ENCODE data around the gene FAM229B. TPM values are rescaled to one million over a fixed set of nuclear protein-coding genes. Genes with fewer than 3 reads are reported as not detected.

The FAM229B gene, protein sequence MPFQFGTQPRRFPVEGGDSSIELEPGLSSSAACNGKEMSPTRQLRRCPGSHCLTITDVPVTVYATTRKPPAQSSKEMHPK
- total RNA-seq = 10 to 100 TPM in 2 of 6 experiments, 1 to 10 TPM in 4; 6.3 to 13.9 (median 9.1) TPM
- long read RNA-seq, partial matches to known transcripts = 0 of 2 reads
- long read RNA-seq, other reads (novel, unspliced or antisense) = 0 of 2 reads

DNA sequence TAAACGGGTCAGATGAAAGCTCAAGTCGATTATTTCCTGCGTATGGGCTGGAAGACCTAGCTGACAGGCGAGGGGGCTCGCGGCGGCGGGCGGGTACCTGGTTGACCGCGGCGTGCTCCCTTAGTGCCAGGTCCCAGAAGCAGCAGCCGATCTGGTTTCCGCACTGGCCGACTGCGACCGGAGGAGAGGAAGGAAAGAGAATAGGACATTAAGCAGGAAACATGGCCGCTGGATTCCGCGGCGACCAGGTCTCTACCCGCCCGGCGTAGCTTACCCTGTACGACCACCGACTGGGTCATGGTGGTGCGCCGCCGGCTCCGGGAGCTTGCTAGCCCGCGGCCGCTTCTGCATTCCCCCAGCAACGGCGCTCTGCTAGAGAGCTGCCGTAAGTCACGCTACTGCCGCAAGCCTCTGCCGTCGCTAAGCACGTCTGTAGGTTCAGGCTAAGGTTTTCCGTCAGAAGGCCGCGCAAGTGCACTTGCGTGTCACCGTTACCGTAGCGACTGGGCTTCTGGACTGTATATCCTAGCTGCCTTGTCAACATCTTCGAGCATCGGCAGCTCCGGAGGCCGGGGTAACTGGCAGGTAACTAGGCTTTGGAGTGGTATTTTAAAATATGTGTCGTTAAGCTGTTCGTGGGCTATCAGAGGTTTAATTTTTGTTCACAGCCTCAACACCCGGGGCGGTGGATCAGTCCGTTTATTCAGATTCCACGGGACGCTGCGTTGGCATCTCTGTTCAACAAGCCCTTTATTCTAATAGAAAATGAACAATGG, at the start of gene FAM229B, which contains the start of gene TUBE1:
Gene FAM229B (plus strand): TSS at position 456 of the 776 bp plus-strand sequence. CDS start 11,693 bp downstream, outside the sequence.
Gene TUBE1 (minus strand): TSS at position 347 of the 776 bp plus-strand sequence. CDS start 48 bp downstream, at position 299.
- H3K9me3 ChIP-seq = no peaks in the 10 kb centered on the region
- intact Hi-C loops (cut with DNase I) = loop anchor here in 1 of 2 donors (5.0 kb wide), 1 partner anchor 75 kb away; no protein-coding TSS in a partner anchor
- H3K4me1 ChIP-seq = peaks cover 0 to 18% (median 9%) of the 10 kb centered on the region in 4 donors
- ATAC-seq (peak; percentile 96 to 99 (median 98)), DNase-seq (peak; percentile 92 to 95 (median 95))
- WGBS (ENCODE audit: insufficient coverage, low coverage, low lambda C conversion rate, missing lambda C conversion rate) = 0% methylated on average over 28 of the region's 60 CpGs
- peak within 1 kb of the TSS; percentile 69 to 93 (median 82) for H3K4me3 ChIP-seq
- H3K36me3 ChIP-seq = peaks cover 0 to 5% (median 0%) of the 10 kb centered on the region in 4 donors
- no peaks in the 10 kb centered on the region for H3K27me3 ChIP-seq
- H3K27ac ChIP-seq = peak within 1 kb of the TSS; percentile 61 to 87 (median 71)
- TF ChIP-seq POLR2A (IDR thresholded peaks at IDR 0.05) = peak; percentile 80
- TF ChIP-seq, protein P1, sequence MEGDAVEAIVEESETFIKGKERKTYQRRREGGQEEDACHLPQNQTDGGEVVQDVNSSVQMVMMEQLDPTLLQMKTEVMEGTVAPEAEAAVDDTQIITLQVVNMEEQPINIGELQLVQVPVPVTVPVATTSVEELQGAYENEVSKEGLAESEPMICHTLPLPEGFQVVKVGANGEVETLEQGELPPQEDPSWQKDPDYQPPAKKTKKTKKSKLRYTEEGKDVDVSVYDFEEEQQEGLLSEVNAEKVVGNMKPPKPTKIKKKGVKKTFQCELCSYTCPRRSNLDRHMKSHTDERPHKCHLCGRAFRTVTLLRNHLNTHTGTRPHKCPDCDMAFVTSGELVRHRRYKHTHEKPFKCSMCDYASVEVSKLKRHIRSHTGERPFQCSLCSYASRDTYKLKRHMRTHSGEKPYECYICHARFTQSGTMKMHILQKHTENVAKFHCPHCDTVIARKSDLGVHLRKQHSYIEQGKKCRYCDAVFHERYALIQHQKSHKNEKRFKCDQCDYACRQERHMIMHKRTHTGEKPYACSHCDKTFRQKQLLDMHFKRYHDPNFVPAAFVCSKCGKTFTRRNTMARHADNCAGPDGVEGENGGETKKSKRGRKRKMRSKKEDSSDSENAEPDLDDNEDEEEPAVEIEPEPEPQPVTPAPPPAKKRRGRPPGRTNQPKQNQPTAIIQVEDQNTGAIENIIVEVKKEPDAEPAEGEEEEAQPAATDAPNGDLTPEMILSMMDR (IDR thresholded peaks at IDR 0.05) = no peak

DNA sequence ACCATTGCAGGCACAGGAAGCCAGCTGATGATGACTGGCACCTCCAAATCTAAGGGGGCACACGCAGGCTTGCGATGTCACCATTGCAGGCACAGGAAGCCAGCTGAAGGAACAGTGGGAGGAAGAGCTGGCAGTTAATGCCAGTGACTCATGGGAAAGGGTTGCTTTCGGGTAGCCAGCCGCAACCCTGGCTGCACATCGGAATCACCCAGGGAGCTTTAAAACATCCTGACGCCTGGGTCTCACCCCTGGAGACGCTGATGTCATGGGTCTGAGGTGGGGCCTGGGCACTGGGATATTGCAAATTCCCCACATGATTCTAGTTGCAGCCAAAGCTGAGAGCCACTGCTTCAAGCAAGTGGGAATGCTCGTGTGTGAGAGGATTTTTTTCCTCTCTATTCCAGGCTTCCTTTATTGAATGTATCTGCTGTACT, 49.6 kb upstream of the FAM229B start:
- no peak for ATAC-seq
- WGBS (ENCODE audit: insufficient coverage, low coverage, low lambda C conversion rate, missing lambda C conversion rate) = 63% methylated on average over 8 of the region's 8 CpGs
- no peak for TF ChIP-seq POLR2A (IDR thresholded peaks at IDR 0.05)
- TF ChIP-seq, protein P1 (IDR thresholded peaks at IDR 0.05) = no peak
- no peak for DNase-seq
- Histone ChIP-seq H3K4me1 (peaks cover 0 to 3% (median 0%) of the 10 kb centered on the region in 4 donors), H3K4me3 (no peak overlapping the region), H3K9me3 (no peaks in the 10 kb centered on the region), H3K36me3 (no peaks in the 10 kb centered on the region), H3K27ac (no peak overlapping the region), H3K27me3 (no peaks in the 10 kb centered on the region)
- intact Hi-C loops (cut with DNase I) = no loop called here

DNA sequence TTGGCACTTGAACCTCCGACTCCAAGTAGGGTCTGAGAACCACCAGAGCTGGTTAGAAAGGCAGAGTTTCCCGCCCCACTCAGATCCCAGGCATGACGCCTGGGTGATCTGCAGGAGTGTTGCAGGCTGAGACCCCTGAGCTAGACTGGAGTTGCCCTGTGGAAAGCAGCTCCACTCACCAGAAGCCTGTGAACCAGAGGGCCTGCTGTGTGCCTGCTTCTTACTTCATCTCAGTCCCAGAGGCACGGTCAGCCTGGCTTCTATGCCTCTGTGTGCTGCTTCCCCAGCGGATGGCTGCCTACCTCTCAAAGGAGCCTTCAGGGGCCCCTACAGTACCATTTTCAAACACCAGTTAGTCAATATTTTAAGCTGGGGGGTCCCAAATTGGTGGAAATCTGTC, 49.1 kb upstream of the FAM229B start:
- Histone ChIP-seq H3K36me3 (no peaks in the 10 kb centered on the region), H3K4me3 (no peak overlapping the region), H3K27ac (no peak overlapping the region), H3K27me3 (no peaks in the 10 kb centered on the region), H3K9me3 (no peaks in the 10 kb centered on the region), H3K4me1 (peaks cover 0 to 3% (median 0%) of the 10 kb centered on the region in 4 donors)
- 67% methylated on average over 1 of the region's 5 CpGs for WGBS (ENCODE audit: insufficient coverage, low coverage, low lambda C conversion rate, missing lambda C conversion rate)
- no peak for ATAC-seq
- intact Hi-C loops (cut with DNase I) = no loop called here
- DNase-seq = no peak
- no peak for TF ChIP-seq POLR2A (IDR thresholded peaks at IDR 0.05)
- TF ChIP-seq, protein P1 (IDR thresholded peaks at IDR 0.05) = no peak

DNA sequence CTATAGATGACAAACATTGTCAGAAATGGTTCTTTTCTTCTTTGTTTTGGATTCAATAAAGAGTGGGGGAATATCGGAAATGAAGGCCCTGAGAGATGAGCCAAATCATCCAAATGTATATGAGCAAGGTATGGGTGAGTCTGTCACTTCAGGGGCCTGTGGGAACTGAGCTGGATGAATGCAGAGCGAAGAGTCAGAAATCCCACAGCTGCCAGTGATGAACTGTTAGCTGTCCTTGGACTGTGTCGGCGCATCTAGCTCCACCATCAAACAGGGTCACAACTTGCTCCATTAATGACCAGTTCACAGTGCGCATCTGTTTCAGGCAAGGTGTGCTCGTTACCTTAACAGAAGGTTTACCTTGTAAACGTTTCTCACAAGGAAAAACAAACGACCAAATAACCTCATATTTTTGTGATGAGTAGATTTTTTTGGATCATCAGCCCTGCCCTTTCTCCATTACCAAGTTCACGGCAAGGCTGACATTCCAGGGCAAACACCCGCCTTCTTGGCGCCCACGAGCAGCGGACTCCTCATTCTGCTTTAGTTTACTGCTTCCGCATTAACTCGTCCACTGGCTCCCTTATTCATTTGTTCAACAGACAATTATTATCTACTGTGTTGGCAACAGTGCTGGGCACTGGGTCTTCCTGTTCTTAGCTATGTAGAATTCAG, 48.5 kb upstream of the FAM229B start:
- DNase-seq = no peak
- TF ChIP-seq POLR2A (IDR thresholded peaks at IDR 0.05) = no peak
- TF ChIP-seq, protein P1 (IDR thresholded peaks at IDR 0.05) = no peak
- intact Hi-C loops (cut with DNase I) = no loop called here

More for the DNA sequence above, 48.5 kb upstream of the FAM229B start:
- no peak overlapping the region for H3K27ac ChIP-seq
- H3K4me3 ChIP-seq = no peak overlapping the region
- 80% methylated on average over 15 of the region's 15 CpGs for WGBS (ENCODE audit: insufficient coverage, low coverage, low lambda C conversion rate, missing lambda C conversion rate)
- ATAC-seq = no peak
- no peaks in the 10 kb centered on the region for H3K9me3 ChIP-seq
- H3K4me1 ChIP-seq = peaks cover 0 to 3% (median under 1%) of the 10 kb centered on the region in 4 donors
- H3K36me3 ChIP-seq = no peaks in the 10 kb centered on the region
- H3K27me3 ChIP-seq = no peaks in the 10 kb centered on the region

Data from right lobe of liver (tissue), 6 donors.